GF-D8 (cell line): Measurements from ENCODE around the gene PNPLA7.
A peak's percentile ranks its signal among the peaks of the same experiment; 100 is the strongest.

Source experiments
- DNase-seq: peaks from one replicate; lab custom pipeline; 2025; lab: John Stamatoyannopoulos, UW

PNPLA7 gene

GRCh38 chr9:137434498-137435380 lies 115.5 kb downstream of the PNPLA7 start:
- DNase-seq = no peak

- DNase-seq = no peak
These were observed 116.2 kb downstream of the PNPLA7 start for GRCh38 chr9:137433916-137434431.

- DNase-seq = no peak
These were observed 116.8 kb downstream of the PNPLA7 start for GRCh38 chr9:137433349-137433915.

GRCh38 chr9:137432687-137433348 lies 117.4 kb downstream of the PNPLA7 start:
- no peak for DNase-seq

DNA sequence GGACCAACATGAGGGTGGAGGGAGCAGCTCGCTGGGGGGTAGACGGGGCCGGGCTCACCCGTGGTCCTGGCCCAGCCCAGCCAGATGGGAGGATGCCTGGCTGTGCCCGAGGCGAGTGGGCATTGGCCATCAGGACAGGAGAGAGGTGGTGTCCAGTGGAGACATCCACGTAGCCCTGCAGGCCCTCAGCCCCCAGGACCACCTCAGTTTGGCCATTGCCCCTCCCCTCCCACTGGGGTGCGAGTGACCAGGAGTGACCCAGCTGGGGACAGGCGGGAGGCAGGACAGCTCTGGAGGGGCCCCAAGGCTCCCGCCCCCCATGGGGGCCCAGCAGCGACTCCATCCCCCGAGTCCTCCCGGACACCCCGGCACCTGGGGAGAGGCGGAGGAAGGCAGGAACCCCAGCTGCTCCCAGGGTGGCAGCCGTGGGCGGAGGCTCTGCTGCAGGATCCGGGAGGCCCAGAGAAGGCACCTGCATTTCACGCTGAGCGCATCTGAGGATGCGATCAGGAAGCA lies 118.7 kb downstream of the PNPLA7 start:
- DNase-seq = no peak

GRCh38 chr9:137430723-137431415 lies 119.3 kb downstream of the PNPLA7 start:
- DNase-seq = no peak

DNA sequence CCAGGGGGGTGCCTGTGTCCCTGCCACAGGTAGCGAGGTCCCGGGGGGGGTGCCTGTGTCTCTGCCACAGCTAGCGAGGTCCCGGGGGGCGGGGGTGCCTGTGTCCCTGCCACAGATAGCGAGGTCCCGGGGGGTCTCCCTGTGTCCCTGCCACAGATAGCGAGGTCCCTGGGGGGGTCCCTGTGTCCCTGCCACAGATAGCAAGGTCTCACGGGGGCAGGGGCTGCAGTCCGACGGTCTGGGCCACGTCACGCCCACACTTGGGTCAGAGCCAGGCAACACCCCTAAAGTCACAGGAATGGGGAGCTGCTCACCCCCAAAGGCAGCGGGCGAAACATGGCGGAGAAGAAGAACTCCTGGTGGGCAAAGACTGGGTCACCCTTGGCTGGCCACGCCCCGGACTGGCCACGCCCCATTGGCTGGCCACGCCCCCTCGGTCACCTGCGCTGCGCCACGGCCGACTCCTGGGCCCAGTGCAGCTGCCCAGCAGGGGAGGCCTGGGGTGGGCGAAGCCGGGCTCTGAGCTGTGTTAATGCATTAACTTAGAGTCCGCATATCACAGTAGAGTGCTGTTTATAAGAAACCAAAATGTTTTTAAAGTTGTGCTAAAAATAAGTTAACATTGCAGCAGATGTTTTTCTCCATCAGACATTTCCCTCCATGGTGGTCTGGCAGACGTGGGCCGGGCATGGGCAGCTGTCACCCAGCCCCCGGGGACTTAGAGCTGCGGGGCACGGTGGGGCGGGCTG lies 120.1 kb downstream of the PNPLA7 start:
- no peak for DNase-seq

DNA sequence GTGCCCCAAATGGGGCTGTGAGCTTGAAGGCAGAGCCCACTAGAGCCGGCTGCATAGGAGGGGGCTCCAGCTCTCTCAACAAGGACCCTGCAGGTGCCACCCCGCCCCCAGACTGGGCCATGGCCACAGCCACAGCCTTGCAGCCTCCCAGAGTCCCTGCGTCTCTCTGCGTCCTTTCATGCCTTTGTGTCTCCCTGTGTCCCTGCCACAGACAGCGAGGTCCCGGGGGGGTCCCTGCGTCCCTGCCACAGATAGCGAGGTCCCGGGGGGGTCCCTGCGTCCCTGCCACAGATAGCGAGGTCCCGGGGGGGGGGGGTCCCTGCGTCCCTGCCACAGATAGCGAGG lies 120.7 kb downstream of the PNPLA7 start:
- no peak for DNase-seq

GRCh38 chr9:137428841-137429545 lies 121.2 kb downstream of the PNPLA7 start:
- DNase-seq = no peak

GRCh38 chr9:137428311-137428630 lies 121.9 kb downstream of the PNPLA7 start:
- no peak for DNase-seq

DNA sequence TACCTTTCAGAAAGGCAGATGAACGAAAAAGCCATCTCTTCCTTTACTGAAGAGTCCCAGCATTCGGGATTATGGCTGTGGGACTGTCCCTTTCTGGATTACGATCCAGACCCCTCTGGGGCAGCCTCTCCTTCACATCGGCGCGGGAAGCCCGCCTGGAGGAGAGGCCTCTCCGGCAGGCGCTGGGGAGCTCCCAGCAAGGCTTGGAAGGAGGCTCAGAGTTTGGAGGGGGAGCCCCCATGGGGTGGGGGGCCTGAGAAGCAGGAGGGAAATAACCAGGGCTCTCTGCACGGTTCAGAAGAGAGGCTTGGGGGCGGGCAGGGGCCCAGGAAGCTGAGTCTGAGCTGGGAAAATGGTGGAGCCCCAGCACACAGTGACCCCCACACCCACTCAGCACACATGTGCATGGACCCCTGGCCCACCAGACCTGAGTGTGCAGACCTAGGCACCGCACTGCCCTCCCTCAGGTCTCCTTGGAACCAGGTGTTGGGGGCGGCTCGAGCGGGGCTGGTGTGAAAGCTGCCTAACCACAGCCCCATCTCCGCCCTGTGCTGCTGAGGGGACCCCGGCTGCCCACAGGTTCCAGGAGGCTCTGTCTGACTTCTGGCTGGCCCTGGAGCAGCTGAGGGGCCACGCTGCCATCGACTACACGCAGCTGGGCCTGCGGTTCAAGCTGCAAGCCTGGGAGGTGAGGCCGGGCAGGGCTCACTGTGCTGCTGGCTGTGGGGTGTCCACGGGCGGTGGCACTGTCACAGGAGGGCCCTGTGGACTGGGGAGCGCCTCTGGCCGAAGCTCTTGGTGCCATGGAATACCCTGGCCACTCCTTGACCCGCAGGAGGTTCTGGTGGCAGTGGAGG lies 122.5 kb downstream of the PNPLA7 start:
- DNase-seq = no peak

GRCh38 chr9:137426018-137426681 lies 124.1 kb downstream of the PNPLA7 start:
- no peak for DNase-seq

GRCh38 chr9:137423514-137424291 lies 126.5 kb downstream of the PNPLA7 start:
- DNase-seq = no peak

DNA sequence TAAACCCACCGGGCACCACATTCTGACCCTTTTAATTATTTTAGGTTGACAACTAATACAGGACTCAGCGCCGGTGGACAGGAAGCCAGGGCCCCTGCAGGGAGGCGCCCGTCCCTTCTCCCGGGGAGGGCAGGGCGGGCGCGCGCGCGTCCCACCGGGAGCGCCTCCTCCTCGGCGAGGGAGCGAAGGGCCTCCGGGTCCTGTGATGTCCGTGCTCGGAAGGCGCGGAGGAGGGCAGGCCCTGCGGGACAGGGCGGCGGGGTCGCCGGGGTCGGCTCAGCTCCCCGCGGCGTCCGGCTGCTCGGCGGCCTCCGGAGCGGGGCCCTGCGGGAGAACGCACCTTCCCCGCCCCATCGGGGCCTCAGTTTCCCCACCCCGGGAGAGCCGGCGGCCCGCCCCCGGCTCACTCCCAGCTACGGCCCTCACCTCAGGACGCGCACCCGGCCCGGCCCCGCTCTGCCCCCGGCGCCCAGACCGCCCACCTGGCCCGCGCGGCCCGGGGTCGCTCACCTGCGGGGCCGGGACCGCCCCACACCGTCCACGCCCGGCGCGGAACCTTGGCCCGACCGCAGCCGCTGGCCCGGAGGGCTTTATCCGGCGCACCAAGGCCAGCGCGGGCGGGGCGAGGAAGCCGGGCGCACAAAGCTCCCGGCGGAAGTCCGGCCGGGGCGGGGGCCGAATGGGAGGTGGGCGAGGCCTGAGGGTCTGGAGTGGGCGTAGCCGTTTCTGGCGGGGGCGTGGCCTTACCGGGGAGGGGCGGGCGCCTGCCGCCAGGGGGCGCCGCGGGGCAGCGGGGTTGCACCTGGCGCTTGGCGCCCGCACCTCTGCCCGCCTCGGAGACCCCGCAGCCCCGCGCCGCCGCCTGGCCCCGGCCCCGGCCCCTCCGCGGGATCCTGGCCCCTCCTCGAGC lies 127.3 kb downstream of the PNPLA7 start, which contains the start of the genes EXD3 and NOXA1:
Gene EXD3, minus strand, starts transcription at position 559 of the 910 bp plus-strand sequence. CDS start 27,805 bp downstream, outside the sequence.
Gene NOXA1, plus strand, starts transcription at position 790 of the 910 bp plus-strand sequence. CDS start 137 bp downstream, outside the sequence.
- DNase-seq = peak; percentile 55

DNA sequence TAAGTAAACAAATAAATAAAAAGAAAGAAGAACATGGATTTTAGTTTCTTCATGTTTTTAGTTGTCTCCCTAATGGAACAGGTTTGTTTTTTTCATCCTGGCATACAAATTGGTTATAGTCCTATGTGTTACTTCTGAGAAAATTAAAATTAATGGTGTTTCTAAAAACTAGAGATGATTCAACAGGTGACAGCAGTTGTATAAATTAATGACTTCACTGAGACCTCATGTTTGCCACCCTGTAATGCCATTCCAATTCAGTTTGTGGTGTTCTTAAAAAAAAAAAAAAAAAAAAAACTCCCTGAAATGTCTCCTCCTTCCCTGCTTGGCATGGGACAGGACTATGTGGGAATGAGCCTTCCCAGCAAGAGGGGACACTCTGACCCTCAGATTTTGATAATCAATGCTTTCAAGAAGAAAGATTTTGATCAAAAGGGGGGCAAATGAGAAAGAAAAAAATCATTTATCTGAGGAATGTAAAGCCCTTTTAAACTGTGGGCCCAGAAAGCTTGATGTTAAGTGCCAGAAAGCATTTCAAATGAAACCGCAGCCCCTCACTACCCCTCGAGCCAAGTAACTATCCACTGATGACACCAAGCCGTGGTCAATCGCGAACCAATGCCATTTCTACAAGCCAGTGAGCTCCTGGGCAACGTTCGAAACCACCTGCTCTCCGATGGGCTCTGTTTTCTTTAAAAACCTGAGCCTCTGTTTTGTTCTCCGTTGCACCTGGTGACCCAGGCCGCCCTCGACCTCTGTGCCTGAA lies 128.2 kb downstream of the PNPLA7 start:
- DNase-seq = no peak
